WERI-Rb-1 (cell line): ENCODE measurements around the gene ZDHHC11.

Experiments used
- DNase-seq: peaks from one replicate; pipeline ENCODE4 v3.0.0-alpha.2; 2020
- H3K27ac ChIP-seq: fragments of 250-450 bp; sonication (Bioruptor Pico); 2 replicates; pipeline ENCODE4 v1.5.1; 2020; ENCODE audit warnings: mild to moderate bottlenecking, moderate library complexity
- H3K27me3 ChIP-seq: fragments of 250-450 bp; sonication (Bioruptor Pico); 2 replicates; pipeline ENCODE4 v1.5.1; 2021; ENCODE audit warnings: mild to moderate bottlenecking, low read depth, moderate library complexity; ENCODE audit not compliant: insufficient read depth, severe bottlenecking
- H3K36me3 ChIP-seq: fragments of 250-450 bp; sonication (Bioruptor Pico); 2 replicates; pipeline ENCODE4 v1.5.1; 2020; ENCODE audit warnings: mild to moderate bottlenecking, moderate library complexity
- H3K4me3 ChIP-seq: 2 replicates; pipeline ENCODE4 v1.5.1; 2011; ENCODE audit warnings: low read depth, mild to moderate bottlenecking, control low read depth, low read length
- H3K9me3 ChIP-seq: fragments of 250-450 bp; sonication (Bioruptor Pico); 2 replicates; pipeline ENCODE4 v1.5.1; 2021; ENCODE audit warnings: mild to moderate bottlenecking, moderate library complexity; ENCODE audit not compliant: severe bottlenecking
- CTCF ChIP-seq: IDR thresholded peaks from 2 replicates; pipeline ENCODE4 v1.5.1; 2011; ENCODE audit warnings: low read depth, mild to moderate bottlenecking, control low read depth, inconsistent platforms, low read length

The ZDHHC11 gene

GRCh38 chr5:850511-851006, at the start of gene ZDHHC11:
TSS of gene ZDHHC11 (minus strand) at chr5:850986. CDS start at chr5:850602, 384 bp downstream.
- TF ChIP-seq CTCF: no peak
- no peak within 1 kb of the TSS for H3K4me3 ChIP-seq
- no peak for DNase-seq
- peaks cover 3% of the 10 kb centered on the region; the same call in 1 of the 2 replicates for H3K36me3 ChIP-seq
- H3K9me3 ChIP-seq: no peaks in the 10 kb centered on the region
- no peak within 1 kb of the TSS for H3K27ac ChIP-seq
- H3K27me3 ChIP-seq: peaks cover 3% of the 10 kb centered on the region

GRCh38 chr5:893711-894110, 42.9 kb upstream of the ZDHHC11 start:
- no peak for DNase-seq
- H3K27me3 ChIP-seq: no peaks in the 10 kb centered on the region
- no peak overlapping the region for H3K27ac ChIP-seq
- peak overlapping the region; percentile 78 for H3K4me3 ChIP-seq
- no peak for TF ChIP-seq CTCF
- H3K9me3 ChIP-seq: no peaks in the 10 kb centered on the region
- H3K36me3 ChIP-seq: peaks cover 67% of the 10 kb centered on the region

- TF ChIP-seq CTCF: no peak
- H3K36me3 ChIP-seq: peaks cover 73% of the 10 kb centered on the region
Measured at GRCh38 chr5:893137-893506, 42.3 kb upstream of the ZDHHC11 start.

GRCh38 chr5:892394-893136, 41.8 kb upstream of the ZDHHC11 start, which contains the start of the genes BRD9 and TRIP13:
TSS of gene BRD9 (minus strand) at chr5:892801. CDS start at chr5:892657, 144 bp downstream.
TSS of gene TRIP13 (plus strand) at chr5:892884. CDS start at chr5:892999, 115 bp downstream.
- Histone ChIP-seq H3K27me3 (no peaks in the 10 kb centered on the region), H3K27ac (peak within 1 kb of the TSS; percentile 94), H3K36me3 (peaks cover 79% of the 10 kb centered on the region), H3K4me3 (peak within 1 kb of the TSS; percentile 78), H3K9me3 (no peaks in the 10 kb centered on the region)
- peak; percentile 86 for DNase-seq
- no peak for TF ChIP-seq CTCF

More at GRCh38 chr5:893137-893506, 42.3 kb upstream of the ZDHHC11 start:
- peak overlapping the region; percentile 78 for H3K4me3 ChIP-seq
- no peak for DNase-seq
- H3K9me3 ChIP-seq: no peaks in the 10 kb centered on the region
- H3K27ac ChIP-seq: peak overlapping the region; percentile 94
- no peaks in the 10 kb centered on the region for H3K27me3 ChIP-seq

GRCh38 chr5:891837-892393, 41.1 kb upstream of the ZDHHC11 start:
- Histone ChIP-seq H3K36me3 (peaks cover 85% of the 10 kb centered on the region), H3K4me3 (peak overlapping the region; percentile 76), H3K27ac (peak overlapping the region; percentile 94), H3K9me3 (no peaks in the 10 kb centered on the region), H3K27me3 (no peaks in the 10 kb centered on the region)
- TF ChIP-seq CTCF: no peak
- DNase-seq: no peak
